ENCODE results near the gene NIPA2.

NIPA2 gene

DNA sequence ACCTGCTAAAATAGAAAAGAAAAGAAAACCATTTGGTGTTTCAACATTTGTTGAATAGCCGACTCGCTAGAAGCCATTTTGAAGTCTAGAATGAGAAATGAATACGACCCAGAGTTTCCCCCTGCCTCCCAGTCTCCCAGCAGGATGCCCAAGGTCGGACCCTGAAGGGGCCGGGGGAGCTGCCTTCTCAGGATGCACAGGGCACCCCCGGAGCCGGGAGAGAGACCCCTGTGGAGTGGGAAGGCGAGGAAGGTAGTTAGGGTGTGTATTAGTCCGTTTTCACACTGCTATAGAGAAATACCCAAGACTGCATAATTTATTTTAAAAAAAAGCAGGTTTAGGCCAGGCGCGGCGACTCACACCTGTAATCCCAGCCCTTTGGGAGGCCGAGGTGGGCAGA, 44.7 kb downstream of the NIPA2 start:
- no peaks in the 10 kb centered on the region for H3K9me3 ChIP-seq (ENCODE audit: control insufficient read depth, insufficient read depth, low read depth, low read length)
- POLR2A ChIA-PET: no interaction called here
- peaks cover 0 to 21% of the 10 kb centered on the region in 2 experiments; a peak in 1 of 3 replicates for H3K36me3 ChIP-seq (ENCODE audit: control insufficient read depth in 2 of 2, insufficient read depth in 1 of 2, low read length in 2 of 2)
- H3K4me3 ChIP-seq (ENCODE audit: low read depth, low read length): no peak overlapping the region
- no peak overlapping the region for H3K27ac ChIP-seq (ENCODE audit: extremely low read depth, low read depth, low read length)
- TF ChIP-seq ZNF404 (tag by site-specific recombination; IDR thresholded peaks at IDR 0.05): no peak
- TF ChIP-seq ZFHX2 (tag by site-specific recombination; conservative IDR thresholded peaks at IDR 0.05): no peak
- TF ChIP-seq ZNF623 (tag by site-specific recombination; IDR thresholded peaks at IDR 0.05): no peak
- TF ChIP-seq, protein P1, sequence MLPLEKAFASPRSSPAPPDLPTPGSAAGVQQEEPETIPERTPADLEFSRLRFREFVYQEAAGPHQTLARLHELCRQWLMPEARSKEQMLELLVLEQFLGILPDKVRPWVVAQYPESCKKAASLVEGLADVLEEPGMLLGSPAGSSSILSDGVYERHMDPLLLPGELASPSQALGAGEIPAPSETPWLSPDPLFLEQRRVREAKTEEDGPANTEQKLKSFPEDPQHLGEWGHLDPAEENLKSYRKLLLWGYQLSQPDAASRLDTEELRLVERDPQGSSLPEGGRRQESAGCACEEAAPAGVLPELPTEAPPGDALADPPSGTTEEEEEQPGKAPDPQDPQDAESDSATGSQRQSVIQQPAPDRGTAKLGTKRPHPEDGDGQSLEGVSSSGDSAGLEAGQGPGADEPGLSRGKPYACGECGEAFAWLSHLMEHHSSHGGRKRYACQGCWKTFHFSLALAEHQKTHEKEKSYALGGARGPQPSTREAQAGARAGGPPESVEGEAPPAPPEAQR (tag by site-specific recombination; IDR thresholded peaks at IDR 0.05): no peak
- TF ChIP-seq ZNF366 (tag by site-specific recombination; conservative IDR thresholded peaks at IDR 0.05): no peak
- TF ChIP-seq, protein P2, sequence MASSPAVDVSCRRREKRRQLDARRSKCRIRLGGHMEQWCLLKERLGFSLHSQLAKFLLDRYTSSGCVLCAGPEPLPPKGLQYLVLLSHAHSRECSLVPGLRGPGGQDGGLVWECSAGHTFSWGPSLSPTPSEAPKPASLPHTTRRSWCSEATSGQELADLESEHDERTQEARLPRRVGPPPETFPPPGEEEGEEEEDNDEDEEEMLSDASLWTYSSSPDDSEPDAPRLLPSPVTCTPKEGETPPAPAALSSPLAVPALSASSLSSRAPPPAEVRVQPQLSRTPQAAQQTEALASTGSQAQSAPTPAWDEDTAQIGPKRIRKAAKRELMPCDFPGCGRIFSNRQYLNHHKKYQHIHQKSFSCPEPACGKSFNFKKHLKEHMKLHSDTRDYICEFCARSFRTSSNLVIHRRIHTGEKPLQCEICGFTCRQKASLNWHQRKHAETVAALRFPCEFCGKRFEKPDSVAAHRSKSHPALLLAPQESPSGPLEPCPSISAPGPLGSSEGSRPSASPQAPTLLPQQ (tag by site-specific recombination; IDR thresholded peaks at IDR 0.05): no peak
- TF ChIP-seq ZNF558 (tag by site-specific recombination; IDR thresholded peaks at IDR 0.05): no peak
- no peak for TF ChIP-seq GFI1B (tag by site-specific recombination; IDR thresholded peaks at IDR 0.05)
- TF ChIP-seq HOXD13 (CRISPR knock-in tag; IDR thresholded peaks at IDR 0.05; ENCODE audit: borderline replicate concordance): no peak
- TF ChIP-seq ZNF747 (tag by site-specific recombination; IDR thresholded peaks at IDR 0.05): no peak
- TF ChIP-seq, protein P3, sequence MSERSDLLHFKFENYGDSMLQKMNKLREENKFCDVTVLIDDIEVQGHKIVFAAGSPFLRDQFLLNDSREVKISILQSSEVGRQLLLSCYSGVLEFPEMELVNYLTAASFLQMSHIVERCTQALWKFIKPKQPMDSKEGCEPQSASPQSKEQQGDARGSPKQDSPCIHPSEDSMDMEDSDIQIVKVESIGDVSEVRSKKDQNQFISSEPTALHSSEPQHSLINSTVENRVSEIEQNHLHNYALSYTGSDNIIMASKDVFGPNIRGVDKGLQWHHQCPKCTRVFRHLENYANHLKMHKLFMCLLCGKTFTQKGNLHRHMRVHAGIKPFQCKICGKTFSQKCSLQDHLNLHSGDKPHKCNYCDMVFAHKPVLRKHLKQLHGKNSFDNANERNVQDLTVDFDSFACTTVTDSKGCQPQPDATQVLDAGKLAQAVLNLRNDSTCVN (tag by site-specific recombination; optimal IDR thresholded peaks at IDR 0.05): no peak
- TF ChIP-seq, protein P4, sequence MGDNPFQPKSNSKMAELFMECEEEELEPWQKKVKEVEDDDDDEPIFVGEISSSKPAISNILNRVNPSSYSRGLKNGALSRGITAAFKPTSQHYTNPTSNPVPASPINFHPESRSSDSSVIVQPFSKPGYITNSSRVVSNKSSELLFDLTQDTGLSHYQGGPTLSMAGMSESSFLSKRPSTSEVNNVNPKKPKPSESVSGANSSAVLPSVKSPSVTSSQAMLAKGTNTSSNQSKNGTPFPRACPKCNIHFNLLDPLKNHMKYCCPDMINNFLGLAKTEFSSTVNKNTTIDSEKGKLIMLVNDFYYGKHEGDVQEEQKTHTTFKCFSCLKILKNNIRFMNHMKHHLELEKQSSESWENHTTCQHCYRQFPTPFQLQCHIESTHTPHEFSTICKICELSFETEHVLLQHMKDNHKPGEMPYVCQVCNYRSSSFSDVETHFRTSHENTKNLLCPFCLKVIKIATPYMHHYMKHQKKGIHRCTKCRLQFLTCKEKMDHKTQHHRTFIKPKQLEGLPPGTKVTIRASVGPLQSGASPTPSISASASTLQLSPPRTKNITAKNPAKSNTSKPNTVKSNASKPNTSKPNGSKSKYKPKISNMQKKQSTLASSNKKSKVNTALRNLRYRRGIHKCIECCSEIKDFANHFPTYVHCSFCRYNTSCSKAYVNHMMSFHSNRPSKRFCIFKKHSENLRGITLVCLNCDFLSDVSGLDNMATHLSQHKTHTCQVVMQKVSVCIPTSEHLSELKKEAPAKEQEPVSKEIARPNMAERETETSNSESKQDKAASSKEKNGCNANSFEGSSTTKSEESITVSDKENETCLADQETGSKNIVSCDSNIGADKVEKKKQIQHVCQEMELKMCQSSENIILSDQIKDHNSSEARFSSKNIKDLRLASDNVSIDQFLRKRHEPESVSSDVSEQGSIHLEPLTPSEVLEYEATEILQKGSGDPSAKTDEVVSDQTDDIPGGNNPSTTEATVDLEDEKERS (tag by site-specific recombination; IDR thresholded peaks at IDR 0.05): no peak
- TF ChIP-seq ZNF423 (tag by site-specific recombination; IDR thresholded peaks at IDR 0.05): no peak
- TF ChIP-seq ZNF394 (tag by site-specific recombination; IDR thresholded peaks at IDR 0.05; ENCODE audit: borderline replicate concordance): no peak
- no peak for TF ChIP-seq ZNF114 (tag by site-specific recombination; IDR thresholded peaks at IDR 0.05)
- no peak for TF ChIP-seq ZBTB17 (tag by site-specific recombination; IDR thresholded peaks at IDR 0.05)
- no peaks in the 10 kb centered on the region for H3K4me1 ChIP-seq (ENCODE audit: control insufficient read depth, insufficient read depth, low read length)
- CTCF ChIA-PET: no interaction called here

DNA sequence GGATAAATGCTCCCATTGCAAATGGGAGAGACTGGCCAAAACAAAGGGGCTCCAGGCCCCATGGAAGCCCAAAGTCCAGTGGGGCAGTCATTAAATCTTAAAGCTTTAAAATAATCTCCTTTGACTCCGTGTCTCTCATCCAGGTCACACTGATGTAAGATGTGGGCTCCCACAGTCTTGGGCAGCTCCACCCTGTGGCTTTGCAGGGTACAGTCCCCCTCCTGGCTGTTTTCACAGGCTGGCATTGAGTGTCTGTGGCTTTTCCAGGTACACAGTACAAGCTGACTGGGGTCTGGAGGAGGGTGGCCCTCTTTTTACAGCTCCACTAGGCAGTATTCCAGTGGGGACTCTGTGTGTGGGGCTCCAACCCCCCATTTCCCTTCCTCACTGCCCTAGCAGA, 45.9 kb downstream of the NIPA2 start:
- no peak overlapping the region for H3K27ac ChIP-seq (ENCODE audit: extremely low read depth, low read depth, low read length)
- peaks cover 0 to 21% of the 10 kb centered on the region in 2 experiments; a peak in 1 of 3 replicates for H3K36me3 ChIP-seq (ENCODE audit: control insufficient read depth in 2 of 2, insufficient read depth in 1 of 2, low read length in 2 of 2)
- no peaks in the 10 kb centered on the region for H3K9me3 ChIP-seq (ENCODE audit: control insufficient read depth, insufficient read depth, low read depth, low read length)
- no peak overlapping the region for H3K4me3 ChIP-seq (ENCODE audit: low read depth, low read length)
- no peaks in the 10 kb centered on the region for H3K4me1 ChIP-seq (ENCODE audit: control insufficient read depth, insufficient read depth, low read length)
- ChIA-PET CTCF (interaction anchor here (0.6 kb wide), 2 partner anchors 24 to 152 kb away, joined by 3 read pairs; no protein-coding TSS in a partner anchor), POLR2A (interaction anchor here (0.6 kb wide), 1 partner anchor 38 kb away, joined by 3 read pairs; no protein-coding TSS in a partner anchor)
- TF ChIP-seq ZNF660 (tag by site-specific recombination; IDR thresholded peaks at IDR 0.05): no peak
- TF ChIP-seq ZNF837 (tag by site-specific recombination; IDR thresholded peaks at IDR 0.05): no peak
- TF ChIP-seq, protein P5, sequence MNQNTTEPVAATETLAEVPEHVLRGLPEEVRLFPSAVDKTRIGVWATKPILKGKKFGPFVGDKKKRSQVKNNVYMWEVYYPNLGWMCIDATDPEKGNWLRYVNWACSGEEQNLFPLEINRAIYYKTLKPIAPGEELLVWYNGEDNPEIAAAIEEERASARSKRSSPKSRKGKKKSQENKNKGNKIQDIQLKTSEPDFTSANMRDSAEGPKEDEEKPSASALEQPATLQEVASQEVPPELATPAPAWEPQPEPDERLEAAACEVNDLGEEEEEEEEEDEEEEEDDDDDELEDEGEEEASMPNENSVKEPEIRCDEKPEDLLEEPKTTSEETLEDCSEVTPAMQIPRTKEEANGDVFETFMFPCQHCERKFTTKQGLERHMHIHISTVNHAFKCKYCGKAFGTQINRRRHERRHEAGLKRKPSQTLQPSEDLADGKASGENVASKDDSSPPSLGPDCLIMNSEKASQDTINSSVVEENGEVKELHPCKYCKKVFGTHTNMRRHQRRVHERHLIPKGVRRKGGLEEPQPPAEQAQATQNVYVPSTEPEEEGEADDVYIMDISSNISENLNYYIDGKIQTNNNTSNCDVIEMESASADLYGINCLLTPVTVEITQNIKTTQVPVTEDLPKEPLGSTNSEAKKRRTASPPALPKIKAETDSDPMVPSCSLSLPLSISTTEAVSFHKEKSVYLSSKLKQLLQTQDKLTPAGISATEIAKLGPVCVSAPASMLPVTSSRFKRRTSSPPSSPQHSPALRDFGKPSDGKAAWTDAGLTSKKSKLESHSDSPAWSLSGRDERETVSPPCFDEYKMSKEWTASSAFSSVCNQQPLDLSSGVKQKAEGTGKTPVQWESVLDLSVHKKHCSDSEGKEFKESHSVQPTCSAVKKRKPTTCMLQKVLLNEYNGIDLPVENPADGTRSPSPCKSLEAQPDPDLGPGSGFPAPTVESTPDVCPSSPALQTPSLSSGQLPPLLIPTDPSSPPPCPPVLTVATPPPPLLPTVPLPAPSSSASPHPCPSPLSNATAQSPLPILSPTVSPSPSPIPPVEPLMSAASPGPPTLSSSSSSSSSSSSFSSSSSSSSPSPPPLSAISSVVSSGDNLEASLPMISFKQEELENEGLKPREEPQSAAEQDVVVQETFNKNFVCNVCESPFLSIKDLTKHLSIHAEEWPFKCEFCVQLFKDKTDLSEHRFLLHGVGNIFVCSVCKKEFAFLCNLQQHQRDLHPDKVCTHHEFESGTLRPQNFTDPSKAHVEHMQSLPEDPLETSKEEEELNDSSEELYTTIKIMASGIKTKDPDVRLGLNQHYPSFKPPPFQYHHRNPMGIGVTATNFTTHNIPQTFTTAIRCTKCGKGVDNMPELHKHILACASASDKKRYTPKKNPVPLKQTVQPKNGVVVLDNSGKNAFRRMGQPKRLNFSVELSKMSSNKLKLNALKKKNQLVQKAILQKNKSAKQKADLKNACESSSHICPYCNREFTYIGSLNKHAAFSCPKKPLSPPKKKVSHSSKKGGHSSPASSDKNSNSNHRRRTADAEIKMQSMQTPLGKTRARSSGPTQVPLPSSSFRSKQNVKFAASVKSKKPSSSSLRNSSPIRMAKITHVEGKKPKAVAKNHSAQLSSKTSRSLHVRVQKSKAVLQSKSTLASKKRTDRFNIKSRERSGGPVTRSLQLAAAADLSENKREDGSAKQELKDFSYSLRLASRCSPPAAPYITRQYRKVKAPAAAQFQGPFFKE (tag by site-specific recombination; IDR thresholded peaks at IDR 0.05; ENCODE audit: borderline replicate concordance): no peak
- TF ChIP-seq ZNF624 (tag by site-specific recombination; IDR thresholded peaks at IDR 0.05): no peak
- no peak for TF ChIP-seq ZNF214 (tag by site-specific recombination; IDR thresholded peaks at IDR 0.05; ENCODE audit: borderline replicate concordance)
- TF ChIP-seq ZNF670 (tag by site-specific recombination; IDR thresholded peaks at IDR 0.05; ENCODE audit: low read depth): no peak
- no peak for TF ChIP-seq ZNF530 (tag by site-specific recombination; IDR thresholded peaks at IDR 0.05; ENCODE audit: low read depth)
- TF ChIP-seq ZNF416 (tag by site-specific recombination; IDR thresholded peaks at IDR 0.05): no peak
